ENCODE results near the gene CARNS1.

The CARNS1 gene

GRCh38 chr11:67468759-67469507, 53.5 kb downstream of the CARNS1 start, which contains the start of gene TMEM134:
TMEM134 (minus strand) TSS chr11:67469251; CDS start chr11:67469192, 59 bp downstream.
- peak; percentile 14 for DNase-seq

GRCh38 chr11:67469508-67469811, 54.0 kb downstream of the CARNS1 start:
- DNase-seq: no peak

GRCh38 chr11:67470337-67471002, 55.0 kb downstream of the CARNS1 start:
- DNase-seq: no peak

- DNase-seq: no peak
Observed at GRCh38 chr11:67472882-67473281, 57.4 kb downstream of the CARNS1 start.
